ENCODE data around the gene ADIPOQ. TPM values are rescaled to one million over a fixed set of nuclear protein-coding genes. Genes with fewer than 3 reads are reported as not detected.

Gene ADIPOQ
- total RNA-seq, 5 donors from 2014 or later (not counting 1 experiment from before 2014, with no cell fraction given): not detected

- 89% methylated on average over 5 of the region's 5 CpGs for WGBS (ENCODE audit: insufficient coverage)
- Histone ChIP-seq H3K4me3 (ENCODE audit: control insufficient read depth in 1 of 2, extremely low read depth in 1 of 2, low read length in 1 of 2) (no peak overlapping the region), H3K27me3 (replicated peaks in 1 of 2; ENCODE audit: control insufficient read depth in 2 of 2, extremely low read depth in 1 of 2, insufficient read depth in 2 of 2, low read length in 1 of 2) (no peaks in the 10 kb centered on the region), H3K27ac (ENCODE audit: low read length) (no peak overlapping the region), H3K9me3 (no peaks in the 10 kb centered on the region), H3K4me1 (ENCODE audit: control insufficient read depth in 1 of 2, extremely low read depth in 1 of 2, insufficient read depth in 2 of 2, low read length in 2 of 2) (no peaks in the 10 kb centered on the region), H3K36me3 (ENCODE audit: control insufficient read depth in 2 of 2, extremely low read depth in 1 of 2, insufficient read depth in 1 of 2, low read length in 1 of 2) (no peaks in the 10 kb centered on the region)
- POLR2A ChIA-PET: no interaction called here
- CTCF ChIA-PET: no interaction called here
- Mint-ChIP-seq H3K27ac (no peak overlapping the region), H3K27me3 (no peaks in the 10 kb centered on the region), H3K36me3 (no peaks in the 10 kb centered on the region), H3K4me3 (no peak overlapping the region), H3K4me1 (peaks cover 8 to 13% (median 11%) of the 10 kb centered on the region in 3 donors), H3K9me3 (no peaks in the 10 kb centered on the region)
- ATAC-seq (replicated peaks in 1 of 4) (no peak), DNase-seq (no peak)
Measured at GRCh38 chr3:186895406-186895805, 52.9 kb downstream of the ADIPOQ start.

- POLR2A ChIA-PET: no interaction called here
- 100% methylated on average over 3 of the region's 4 CpGs for WGBS (ENCODE audit: insufficient coverage)
Measured at GRCh38 chr3:186896006-186896405, 53.5 kb downstream of the ADIPOQ start.

GRCh38 chr3:186896875-186897274 lies 54.4 kb downstream of the ADIPOQ start:
- no peak overlapping the region for H3K4me3 Mint-ChIP-seq
- Histone ChIP-seq H3K27me3 (replicated peaks in 1 of 2; ENCODE audit: control insufficient read depth in 2 of 2, extremely low read depth in 1 of 2, insufficient read depth in 2 of 2, low read length in 1 of 2) (no peaks in the 10 kb centered on the region), H3K9me3 (no peaks in the 10 kb centered on the region), H3K4me1 (ENCODE audit: control insufficient read depth in 1 of 2, extremely low read depth in 1 of 2, insufficient read depth in 2 of 2, low read length in 2 of 2) (peaks cover 3 to 10% of the 10 kb centered on the region in 2 experiments), H3K36me3 (ENCODE audit: control insufficient read depth in 2 of 2, extremely low read depth in 1 of 2, insufficient read depth in 1 of 2, low read length in 1 of 2) (no peaks in the 10 kb centered on the region), H3K27ac (ENCODE audit: low read length) (no peak overlapping the region), H3K4me3 (ENCODE audit: control insufficient read depth in 1 of 2, extremely low read depth in 1 of 2, low read length in 1 of 2) (no peak overlapping the region)
- H3K4me1 Mint-ChIP-seq: peaks cover 22 to 24% (median 23%) of the 10 kb centered on the region in 3 donors
- DNase-seq: no peak
- ChIA-PET POLR2A (no interaction called here), CTCF (no interaction called here)
- H3K9me3 Mint-ChIP-seq: no peaks in the 10 kb centered on the region
- 82% methylated on average over 3 of the region's 4 CpGs for WGBS (ENCODE audit: insufficient coverage)
- H3K27ac Mint-ChIP-seq: no peak overlapping the region
- H3K27me3 Mint-ChIP-seq: no peaks in the 10 kb centered on the region
- H3K36me3 Mint-ChIP-seq: no peaks in the 10 kb centered on the region
- ATAC-seq (replicated peaks in 1 of 4): no peak

More at GRCh38 chr3:186896006-186896405, 53.5 kb downstream of the ADIPOQ start:
- H3K27ac ChIP-seq (ENCODE audit: low read length): no peak overlapping the region
- CTCF ChIA-PET: no interaction called here
- no peaks in the 10 kb centered on the region for H3K36me3 ChIP-seq (ENCODE audit: control insufficient read depth in 2 of 2, extremely low read depth in 1 of 2, insufficient read depth in 1 of 2, low read length in 1 of 2)
- H3K9me3 ChIP-seq: no peaks in the 10 kb centered on the region
- Mint-ChIP-seq H3K9me3 (no peaks in the 10 kb centered on the region), H3K4me3 (no peak overlapping the region), H3K27ac (no peak overlapping the region), H3K4me1 (peaks cover 14 to 19% (median 17%) of the 10 kb centered on the region in 3 donors), H3K27me3 (no peaks in the 10 kb centered on the region), H3K36me3 (no peaks in the 10 kb centered on the region)
- no peak for DNase-seq
- no peak for ATAC-seq (replicated peaks in 1 of 4)
- H3K27me3 ChIP-seq (replicated peaks in 1 of 2; ENCODE audit: control insufficient read depth in 2 of 2, extremely low read depth in 1 of 2, insufficient read depth in 2 of 2, low read length in 1 of 2): no peaks in the 10 kb centered on the region
- peaks cover 0 to 3% of the 10 kb centered on the region in 2 experiments for H3K4me1 ChIP-seq (ENCODE audit: control insufficient read depth in 1 of 2, extremely low read depth in 1 of 2, insufficient read depth in 2 of 2, low read length in 2 of 2)
- H3K4me3 ChIP-seq (ENCODE audit: control insufficient read depth in 1 of 2, extremely low read depth in 1 of 2, low read length in 1 of 2): no peak overlapping the region

- WGBS (ENCODE audit: insufficient coverage): no CpG with 5 or more reads among the region's 1 CpG
- no peak overlapping the region for H3K4me3 Mint-ChIP-seq
Measured at GRCh38 chr3:186901135-186901734, 58.7 kb downstream of the ADIPOQ start.

GRCh38 chr3:186902154-186902553 lies 59.6 kb downstream of the ADIPOQ start:
- WGBS (ENCODE audit: insufficient coverage): no CpG with 5 or more reads among the region's 3 CpGs
- DNase-seq: no peak
- no peaks in the 10 kb centered on the region for H3K27me3 Mint-ChIP-seq
- no peaks in the 10 kb centered on the region for H3K27me3 ChIP-seq (replicated peaks in 1 of 2; ENCODE audit: control insufficient read depth in 2 of 2, extremely low read depth in 1 of 2, insufficient read depth in 2 of 2, low read length in 1 of 2)
- H3K4me3 ChIP-seq (ENCODE audit: control insufficient read depth in 1 of 2, extremely low read depth in 1 of 2, low read length in 1 of 2): no peak overlapping the region
- H3K36me3 Mint-ChIP-seq: peaks cover 39% of the 10 kb centered on the region
- peaks cover 31 to 46% (median 31%) of the 10 kb centered on the region in 3 donors for H3K4me1 Mint-ChIP-seq
- ChIA-PET POLR2A (interaction anchor here in 1 of 2 donors (0.7 kb wide), 1 partner anchor 39 kb away, joined by 3 read pairs; no protein-coding TSS in a partner anchor), CTCF (no interaction called here)
- H3K9me3 Mint-ChIP-seq: peaks cover 20 to 38% (median 21%) of the 10 kb centered on the region in 3 donors
- H3K36me3 ChIP-seq (ENCODE audit: control insufficient read depth in 2 of 2, extremely low read depth in 1 of 2, insufficient read depth in 1 of 2, low read length in 1 of 2): no peaks in the 10 kb centered on the region
- ATAC-seq (replicated peaks in 1 of 4): no peak
- H3K4me1 ChIP-seq (ENCODE audit: control insufficient read depth in 1 of 2, extremely low read depth in 1 of 2, insufficient read depth in 2 of 2, low read length in 2 of 2): peaks cover 3 to 10% of the 10 kb centered on the region in 2 experiments
- H3K27ac Mint-ChIP-seq: peak overlapping the region; percentile 39 to 61
- no peak overlapping the region for H3K4me3 Mint-ChIP-seq
- no peaks in the 10 kb centered on the region for H3K9me3 ChIP-seq
- H3K27ac ChIP-seq (ENCODE audit: low read length): no peak overlapping the region

More at GRCh38 chr3:186901135-186901734, 58.7 kb downstream of the ADIPOQ start:
- ATAC-seq (replicated peaks in 1 of 4) (peak; percentile 72 to 92 (median 85)), DNase-seq (peak in 2 of 35 experiments; percentile 5 to 18)
- Mint-ChIP-seq H3K27ac (peak overlapping the region; percentile 77 to 92), H3K9me3 (peaks cover 11 to 31% (median 13%) of the 10 kb centered on the region in 3 donors), H3K27me3 (no peaks in the 10 kb centered on the region), H3K4me1 (peaks cover 23 to 39% (median 25%) of the 10 kb centered on the region in 3 donors), H3K36me3 (peaks cover 31% of the 10 kb centered on the region)
- H3K27ac ChIP-seq (ENCODE audit: low read length): no peak overlapping the region
- peaks cover 3 to 10% of the 10 kb centered on the region in 2 experiments for H3K4me1 ChIP-seq (ENCODE audit: control insufficient read depth in 1 of 2, extremely low read depth in 1 of 2, insufficient read depth in 2 of 2, low read length in 2 of 2)
- CTCF ChIA-PET: interaction anchor here (0.6 to 1.0 kb wide), 2 partner anchors 52 kb away, joined by 3 to 5 read pairs; no protein-coding TSS in a partner anchor
- POLR2A ChIA-PET: no interaction called here
- H3K36me3 ChIP-seq (ENCODE audit: control insufficient read depth in 2 of 2, extremely low read depth in 1 of 2, insufficient read depth in 1 of 2, low read length in 1 of 2): no peaks in the 10 kb centered on the region
- H3K4me3 ChIP-seq (ENCODE audit: control insufficient read depth in 1 of 2, extremely low read depth in 1 of 2, low read length in 1 of 2): no peak overlapping the region
- no peaks in the 10 kb centered on the region for H3K27me3 ChIP-seq (replicated peaks in 1 of 2; ENCODE audit: control insufficient read depth in 2 of 2, extremely low read depth in 1 of 2, insufficient read depth in 2 of 2, low read length in 1 of 2)
- no peaks in the 10 kb centered on the region for H3K9me3 ChIP-seq

GRCh38 chr3:186902713-186903112 lies 60.2 kb downstream of the ADIPOQ start:
- H3K4me3 Mint-ChIP-seq: no peak overlapping the region
- ChIA-PET CTCF (interaction anchor here in 1 of 2 donors (0.5 kb wide), 1 partner anchor 237 kb away, joined by 3 read pairs; the partner anchor contains the start of gene RPL39L), POLR2A (no interaction called here)
- no peak for ATAC-seq (replicated peaks in 1 of 4)
- Histone ChIP-seq H3K4me3 (ENCODE audit: control insufficient read depth in 1 of 2, extremely low read depth in 1 of 2, low read length in 1 of 2) (no peak overlapping the region), H3K27me3 (replicated peaks in 1 of 2; ENCODE audit: control insufficient read depth in 2 of 2, extremely low read depth in 1 of 2, insufficient read depth in 2 of 2, low read length in 1 of 2) (no peaks in the 10 kb centered on the region), H3K4me1 (ENCODE audit: control insufficient read depth in 1 of 2, extremely low read depth in 1 of 2, insufficient read depth in 2 of 2, low read length in 2 of 2) (peaks cover 3 to 10% of the 10 kb centered on the region in 2 experiments), H3K36me3 (ENCODE audit: control insufficient read depth in 2 of 2, extremely low read depth in 1 of 2, insufficient read depth in 1 of 2, low read length in 1 of 2) (no peaks in the 10 kb centered on the region), H3K27ac (ENCODE audit: low read length) (no peak overlapping the region), H3K9me3 (no peaks in the 10 kb centered on the region)
- WGBS (ENCODE audit: insufficient coverage): 100% methylated on average over 2 of the region's 2 CpGs
- H3K27ac Mint-ChIP-seq: peak overlapping the region; percentile 33 to 59
- DNase-seq: no peak
- peaks cover 31 to 52% (median 34%) of the 10 kb centered on the region in 3 donors for H3K4me1 Mint-ChIP-seq
- peaks cover 23 to 40% (median 26%) of the 10 kb centered on the region in 3 donors for H3K9me3 Mint-ChIP-seq
- peaks cover 45% of the 10 kb centered on the region for H3K36me3 Mint-ChIP-seq
- H3K27me3 Mint-ChIP-seq: no peaks in the 10 kb centered on the region

Measured in T-cell (primary cell).